ENCODE results near the gene CATSPERE.
A peak's percentile ranks its signal among the peaks of the same experiment; 100 is the strongest.
"Not testable (repeated sequence)": the region's sequence is repeated elsewhere in the genome, so short reads cannot be mapped to it uniquely, and the experiment has no call there.

The CATSPERE gene

DNA sequence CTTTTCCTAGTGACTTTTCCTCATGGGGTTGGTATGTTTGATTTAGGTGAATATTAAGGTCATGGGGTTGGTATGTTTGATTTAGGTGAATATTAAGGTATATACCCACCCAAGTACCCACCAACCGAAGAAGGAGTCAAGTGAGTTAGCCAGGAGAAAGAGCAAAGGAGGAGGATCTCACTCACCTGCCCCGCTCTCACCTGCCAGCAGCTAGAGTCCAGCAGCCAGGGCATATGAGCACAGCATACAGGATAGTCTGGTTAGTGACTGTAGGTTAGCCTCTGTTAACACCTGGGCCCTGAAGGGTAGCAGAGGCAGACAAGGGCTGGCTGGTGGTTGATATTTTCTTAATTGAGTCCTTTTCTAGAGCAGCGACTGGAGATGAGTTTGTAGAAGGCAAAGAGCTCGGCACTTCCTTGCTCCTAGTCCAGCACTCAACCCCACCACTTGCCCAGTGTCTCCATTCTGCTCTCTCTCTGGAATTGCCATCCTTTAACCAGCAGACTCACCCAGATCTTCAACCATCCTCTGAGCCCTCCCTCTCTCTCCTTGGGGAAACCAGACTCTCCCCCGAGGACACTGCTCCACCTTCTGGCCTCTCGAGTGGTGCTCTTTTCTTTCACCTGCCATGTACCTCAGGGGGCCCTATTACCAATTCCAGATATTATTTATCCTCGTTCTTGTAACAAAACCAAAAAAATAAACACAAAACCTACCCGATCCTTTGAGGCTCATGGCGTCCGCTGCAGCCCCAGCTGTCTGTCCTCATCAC is 175.6 kb downstream of the CATSPERE start:
- no peak for DNase-seq

- DNase-seq, result no peak
These were observed 178.5 kb downstream of the CATSPERE start for GRCh38 chr1:244639561-244639960.

GRCh38 chr1:244640917-244641316 is 179.8 kb downstream of the CATSPERE start:
- DNase-seq, result no peak

GRCh38 chr1:244642526-244642925 is 181.5 kb downstream of the CATSPERE start:
- no peak for DNase-seq

DNA sequence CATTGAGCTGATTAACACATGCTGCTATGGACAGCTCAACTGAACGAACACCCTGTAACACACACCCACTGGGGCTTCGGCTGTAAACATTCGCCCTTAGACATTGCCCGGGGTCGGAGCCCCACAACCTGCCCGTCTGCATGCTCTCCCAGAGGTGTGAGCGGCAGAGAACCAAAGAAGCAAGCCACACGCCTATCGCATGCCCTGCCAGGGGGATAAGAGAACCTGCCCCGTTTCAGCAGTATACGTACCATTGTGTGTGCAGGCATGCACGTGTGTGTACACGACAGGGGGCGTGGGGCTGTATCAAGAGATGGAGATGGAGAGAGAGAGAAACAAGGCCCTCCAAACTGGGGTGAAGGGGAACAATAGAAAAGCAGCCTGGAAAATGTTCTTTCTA is 181.9 kb downstream of the CATSPERE start:
- DNase-seq, result no peak

- DNase-seq, result no peak
These were observed 184.3 kb downstream of the CATSPERE start for GRCh38 chr1:244645414-244645813.

GRCh38 chr1:244645890-244646289 is 184.8 kb downstream of the CATSPERE start:
- no peak for DNase-seq

GRCh38 chr1:244647819-244648218 is 186.7 kb downstream of the CATSPERE start:
- no peak for DNase-seq

DNA sequence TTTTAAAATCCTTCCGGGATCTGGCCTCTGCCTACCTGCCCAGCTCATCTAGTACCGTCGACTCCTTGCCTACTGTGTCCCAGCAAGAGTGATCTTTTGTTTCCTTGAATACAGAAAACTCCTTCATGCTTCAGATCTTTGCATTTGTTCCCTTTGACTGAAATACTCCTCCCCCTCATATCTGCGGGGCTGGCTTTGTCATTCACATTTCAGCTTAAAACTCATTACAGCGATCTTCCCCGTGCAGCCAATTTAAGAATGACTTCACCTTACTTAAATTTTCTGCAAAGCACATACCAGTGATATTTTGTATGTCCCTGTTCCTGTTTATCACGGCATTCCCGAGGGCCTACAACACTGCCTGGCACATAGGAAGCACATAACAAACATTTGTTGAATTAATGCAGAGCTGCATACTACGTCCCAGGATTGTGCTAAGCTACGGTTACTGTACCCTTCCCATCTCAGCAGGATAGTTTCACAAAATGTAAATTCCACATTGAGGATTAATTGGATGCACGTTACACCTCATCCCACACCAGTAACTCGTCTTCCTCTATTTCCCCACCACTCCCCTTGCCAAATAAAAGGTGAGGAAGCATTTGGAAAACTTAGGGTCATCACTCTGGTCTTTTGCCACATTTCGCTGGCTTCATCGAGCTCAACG is 191.0 kb downstream of the CATSPERE start:
- DNase-seq, result no peak

DNA sequence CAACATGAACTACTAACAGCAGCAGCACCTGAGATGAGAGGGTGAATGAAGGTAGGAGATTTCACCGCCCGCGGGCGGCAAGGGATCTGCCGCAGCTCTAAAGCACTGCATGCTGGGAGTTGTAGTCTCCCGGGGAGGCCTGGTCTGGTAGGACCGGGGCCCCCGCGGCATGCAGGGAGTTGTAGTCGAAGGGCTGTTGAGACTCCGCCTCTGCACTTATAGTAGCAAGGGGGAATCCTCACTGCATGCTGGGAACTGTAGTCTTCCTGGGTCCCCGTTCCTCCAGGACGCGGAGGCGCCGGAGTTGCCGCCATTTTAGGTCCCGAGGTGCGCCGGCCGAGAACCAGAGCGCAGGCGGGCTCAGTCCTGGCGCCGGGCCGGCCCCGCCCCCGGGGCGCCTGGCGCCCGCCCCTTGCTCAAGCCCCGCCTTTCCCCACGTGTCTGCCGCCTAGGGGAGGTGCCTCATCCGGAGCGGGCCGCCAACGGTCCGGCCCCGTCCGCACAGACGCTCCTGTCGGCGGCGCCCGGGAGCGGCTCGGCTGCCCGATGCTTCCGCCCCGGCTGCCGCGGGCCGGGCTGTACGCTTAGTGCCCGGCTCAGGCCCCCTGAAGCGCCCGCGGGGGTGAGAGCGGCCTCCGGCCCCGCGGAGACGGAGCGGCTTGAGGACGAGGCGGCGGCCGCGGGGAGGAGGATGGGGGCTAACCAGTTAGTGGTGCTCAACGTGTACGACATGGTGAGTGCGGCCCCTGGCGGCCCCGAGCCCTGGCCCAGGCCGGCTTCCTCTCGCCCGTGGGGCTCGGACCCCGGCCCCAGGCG is 191.8 kb downstream of the CATSPERE start, which contains the start of gene DESI2:
DESI2 (plus strand) TSS at position 504 of the 816 bp plus-strand sequence; CDS start at position 692, 188 bp downstream.
- peak; percentile 94 to 97 for DNase-seq

- DNase-seq, result no peak
These were observed 192.5 kb downstream of the CATSPERE start for GRCh38 chr1:244653439-244654107.

- DNase-seq, result no peak
These were observed 193.3 kb downstream of the CATSPERE start for GRCh38 chr1:244654108-244655038.

- no peak for DNase-seq
These were observed 194.1 kb downstream of the CATSPERE start for GRCh38 chr1:244655186-244655585.

DNA sequence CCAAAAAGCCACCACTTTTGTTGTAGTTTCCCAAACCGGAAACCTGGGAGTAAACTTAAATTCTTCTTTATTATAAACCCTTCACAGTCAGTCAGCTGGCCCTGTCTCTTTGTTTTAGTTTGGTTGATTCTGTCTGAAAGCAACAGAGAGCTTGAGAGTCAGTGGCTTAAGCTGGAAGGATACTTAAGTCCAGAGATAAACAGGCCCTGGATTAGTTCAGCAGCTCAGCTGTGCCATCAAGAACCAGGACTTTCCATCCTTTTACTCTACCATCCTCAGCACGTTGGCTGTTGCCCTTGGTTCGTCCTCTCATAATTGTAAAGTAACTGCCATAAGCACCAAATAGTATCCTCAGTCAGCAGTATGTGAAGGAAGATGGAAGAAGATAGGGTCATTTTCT is 196.3 kb downstream of the CATSPERE start:
- no peak for DNase-seq

- no peak for DNase-seq
These were observed 198.6 kb downstream of the CATSPERE start for GRCh38 chr1:244659694-244660093.

DNA sequence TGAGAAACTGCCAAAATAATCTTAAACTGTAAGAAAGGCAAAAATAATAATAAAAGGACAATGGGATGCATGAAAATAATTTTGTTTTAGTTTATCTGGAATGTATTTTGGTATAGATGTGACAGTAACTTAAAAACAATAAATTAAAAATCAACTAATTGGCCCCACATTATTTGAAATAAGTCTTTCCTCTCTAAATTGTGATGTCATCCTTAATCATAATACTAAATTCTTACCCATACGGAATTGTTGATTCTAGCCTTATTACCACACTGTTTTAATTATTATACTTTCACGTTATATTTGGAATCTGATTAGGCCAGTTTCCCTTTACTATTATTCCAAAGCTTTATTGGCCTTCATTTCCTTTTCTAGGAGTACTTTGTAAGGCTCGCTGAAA is 199.5 kb downstream of the CATSPERE start:
- no peak for DNase-seq

GRCh38 chr1:244661569-244662312 is 200.7 kb downstream of the CATSPERE start:
- not testable (repeated sequence) for DNase-seq

DNA sequence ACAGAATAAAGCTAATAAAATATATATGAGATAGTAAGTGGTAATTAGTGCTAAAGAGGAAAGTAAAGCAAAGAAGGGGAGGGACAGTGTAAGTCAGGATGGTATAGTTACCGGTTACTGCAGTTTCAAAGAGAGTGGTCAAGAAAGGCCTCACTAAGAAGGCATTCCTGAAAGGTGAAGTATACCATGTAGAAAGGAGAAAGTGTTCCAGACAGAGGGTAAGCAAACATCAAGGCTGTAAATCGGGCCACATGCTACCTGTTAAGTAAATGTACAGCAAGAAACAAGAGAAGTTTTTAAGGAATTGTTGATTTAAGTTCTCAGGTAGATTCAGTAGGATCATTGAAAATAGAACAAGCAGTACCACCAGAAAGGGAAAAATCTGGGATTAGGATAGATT is 201.5 kb downstream of the CATSPERE start:
- DNase-seq, result no peak

GRCh38 chr1:244664353-244664752 is 203.3 kb downstream of the CATSPERE start:
- DNase-seq, result no peak

DNA sequence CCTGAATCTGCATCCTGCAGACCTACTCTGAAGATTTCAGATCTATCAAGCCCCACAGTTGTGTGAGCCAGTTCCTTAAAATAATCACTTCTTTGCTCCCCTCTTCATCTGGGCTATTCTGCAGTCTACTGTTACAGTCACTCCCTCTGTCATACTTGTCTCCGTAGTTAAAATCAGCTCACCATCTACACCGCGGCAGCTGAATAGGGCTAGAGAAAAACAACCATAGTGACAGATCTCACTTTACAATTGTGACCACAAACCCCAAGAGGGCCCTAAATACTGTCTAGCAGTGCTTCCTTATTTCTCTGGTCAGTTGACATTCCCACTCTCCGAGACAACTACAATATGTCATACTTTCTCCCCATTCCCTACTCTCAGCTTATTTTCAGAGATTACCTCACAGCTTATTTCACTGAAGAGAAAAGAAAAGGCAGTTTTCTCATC is 204.7 kb downstream of the CATSPERE start:
- DNase-seq, result no peak
